ENCODE results near the gene IFIT2. TPM values are rescaled to one million over a fixed set of nuclear protein-coding genes. Genes with fewer than 3 reads are reported as not detected.
A peak's percentile ranks its signal among the peaks of the same experiment; 100 is the strongest.

Gene IFIT2
- total RNA-seq, 1 experiment from 2014 or later: 31.6 TPM

GRCh38 chr10:89296220-89296648 lies 5.6 kb upstream of the IFIT2 start:
- in situ Hi-C loops (cut with HindIII; ENCODE audit: low pct_unique_long_range_greater_than_20kb, low sequenced_read_pairs): no loop called here
- Histone ChIP-seq H3K4me3 (ENCODE audit: low read depth in 2 of 2, low read length in 2 of 2) (no peak overlapping the region), H3K27me3 (ENCODE audit: control insufficient read depth, insufficient read depth, low read length) (no peaks in the 10 kb centered on the region), H3K27ac (ENCODE audit: low read length) (peak overlapping the region; percentile 46; the same call in 1 of the 2 replicates), H3K9me3 (ENCODE audit: control insufficient read depth, insufficient read depth, low read depth, low read length) (peaks cover 8% of the 10 kb centered on the region; the same call in 1 of the 2 replicates), H3K4me1 (ENCODE audit: control insufficient read depth, insufficient read depth, low read length) (no peaks in the 10 kb centered on the region; the same call in 1 of the 2 replicates), H3K36me3 (ENCODE audit: control insufficient read depth, insufficient read depth, low read length) (no peaks in the 10 kb centered on the region)
- ATAC-seq (no peak), DNase-seq (ENCODE audit: low read depth, low spot score) (no peak)
- no TSS peak for BruUV-seq (replicated peaks)
- ChIA-PET POLR2A (no interaction called here), CTCF (no interaction called here)
- TF ChIP-seq POLR2AphosphoS5 (IDR thresholded peaks at IDR 0.05; ENCODE audit: low read depth, low read length) (no peak), REST (IDR thresholded peaks at IDR 0.05; ENCODE audit: insufficient read depth in 1 of 2, low read depth in 2 of 2, low read length in 1 of 2) (no peak), SIN3A (IDR thresholded peaks at IDR 0.05; ENCODE audit: borderline replicate concordance, insufficient read depth, low read depth, low read length) (no peak), TCF7L2 (IDR thresholded peaks at IDR 0.05; ENCODE audit: low read depth, low read length) (no peak), CTCF (IDR thresholded peaks at IDR 0.05) (no peak)
- intact Hi-C loops (cut with micrococcal nuclease; ENCODE audit: unreplicated experiment): no loop called here

GRCh38 chr10:89297356-89297755 lies 4.5 kb upstream of the IFIT2 start:
- DNase-seq (ENCODE audit: low read depth, low spot score) (no peak), ATAC-seq (peak; percentile 36; the same call in 1 of the 2 replicates)
- Histone ChIP-seq H3K4me3 (ENCODE audit: low read depth in 2 of 2, low read length in 2 of 2) (no peak overlapping the region), H3K36me3 (ENCODE audit: control insufficient read depth, insufficient read depth, low read length) (no peaks in the 10 kb centered on the region), H3K27ac (ENCODE audit: low read length) (0 out of 2 replicates have a peak overlapping the region, but pooled peaks have one; percentile 29), H3K9me3 (ENCODE audit: control insufficient read depth, insufficient read depth, low read depth, low read length) (peaks cover 4% of the 10 kb centered on the region; the same call in 1 of the 2 replicates), H3K27me3 (ENCODE audit: control insufficient read depth, insufficient read depth, low read length) (no peaks in the 10 kb centered on the region), H3K4me1 (ENCODE audit: control insufficient read depth, insufficient read depth, low read length) (no peaks in the 10 kb centered on the region; the same call in 1 of the 2 replicates)
- TF ChIP-seq REST (IDR thresholded peaks at IDR 0.05; ENCODE audit: insufficient read depth in 1 of 2, low read depth in 2 of 2, low read length in 1 of 2) (no peak), POLR2AphosphoS5 (IDR thresholded peaks at IDR 0.05; ENCODE audit: low read depth, low read length) (no peak), TCF7L2 (IDR thresholded peaks at IDR 0.05; ENCODE audit: low read depth, low read length) (no peak), SIN3A (IDR thresholded peaks at IDR 0.05; ENCODE audit: borderline replicate concordance, insufficient read depth, low read depth, low read length) (no peak), CTCF (IDR thresholded peaks at IDR 0.05) (no peak)
- in situ Hi-C loops (cut with HindIII; ENCODE audit: low pct_unique_long_range_greater_than_20kb, low sequenced_read_pairs): no loop called here
- intact Hi-C loops (cut with micrococcal nuclease; ENCODE audit: unreplicated experiment): no loop called here
- ChIA-PET POLR2A (no interaction called here), CTCF (no interaction called here)
- no TSS peak for BruUV-seq (replicated peaks)
